ENCODE data around the gene AASS.
"Not testable (repeated sequence)": the region's sequence is repeated elsewhere in the genome, so short reads cannot be mapped to it uniquely, and the experiment has no call there.

The AASS gene

GRCh38 chr7:122143751-122144711 is at the start of gene AASS:
TSS of gene AASS (minus strand) at chr7:122144249. CDS start at chr7:122133726, 10,523 bp downstream.
- DNase-seq (ENCODE audit: low read depth, low spot score) = peak; percentile 80

DNA sequence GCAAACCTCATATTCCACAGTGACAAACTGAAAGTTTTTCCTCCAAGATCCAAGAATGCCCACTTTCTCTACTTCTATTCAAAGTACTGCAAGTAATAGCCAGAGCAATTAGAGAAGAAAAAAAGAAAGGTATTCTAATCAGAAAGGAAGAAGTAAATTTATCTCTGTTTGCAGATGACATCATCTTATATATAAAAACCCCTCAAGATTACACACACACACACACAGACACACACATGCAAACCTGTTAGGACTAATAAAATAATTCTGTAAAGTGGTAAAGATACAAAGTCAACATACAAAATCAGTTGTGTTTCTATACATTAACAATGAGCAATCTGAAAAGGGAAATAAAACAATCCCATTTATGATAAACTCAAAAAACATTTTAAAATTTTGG is 44.7 kb upstream of the AASS start:
- no peak for DNase-seq (ENCODE audit: low read depth, low spot score)

DNA sequence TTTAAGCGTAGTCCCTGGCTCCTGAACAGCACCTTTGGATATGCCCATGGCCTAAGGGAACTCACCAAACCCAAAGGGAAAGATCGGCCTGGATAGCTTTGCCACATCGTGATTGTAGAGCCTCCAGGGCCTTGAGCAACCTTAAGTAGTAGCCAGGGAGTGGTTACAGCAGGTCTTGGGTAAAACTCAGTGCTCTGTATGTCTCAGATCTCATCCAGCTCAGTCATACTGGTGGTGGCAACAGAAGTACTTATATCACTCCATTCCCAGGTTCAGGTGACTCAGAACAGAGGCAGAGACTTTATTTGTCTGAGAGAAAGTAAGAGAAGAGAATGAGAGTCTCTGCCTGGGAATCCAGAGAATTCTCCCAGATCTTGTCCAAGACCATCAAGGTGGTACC is 39.1 kb upstream of the AASS start:
- no peak for DNase-seq (ENCODE audit: low read depth, low spot score)

- DNase-seq (ENCODE audit: low read depth, low spot score) = no peak
Observed at GRCh38 chr7:122182081-122182480, 38.0 kb upstream of the AASS start.

DNA sequence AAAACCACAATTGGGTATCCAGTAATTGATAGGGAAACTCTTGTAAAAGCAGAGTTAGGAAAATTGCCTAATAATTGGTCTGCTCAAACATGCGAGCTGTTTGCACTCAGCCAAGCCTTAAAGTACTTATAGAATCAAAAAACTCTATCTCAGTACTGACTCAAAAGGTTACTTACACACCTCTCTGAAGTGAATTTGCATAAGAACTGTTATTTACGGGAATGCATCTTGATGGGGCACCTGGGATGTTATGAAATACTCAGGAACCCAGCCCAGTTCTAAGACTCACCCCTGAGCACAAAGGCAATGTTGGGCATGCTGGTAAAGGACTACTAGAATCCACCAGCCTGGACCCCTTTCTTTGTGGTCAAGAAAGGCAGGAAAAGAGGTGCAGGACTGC is 28.1 kb upstream of the AASS start:
- DNase-seq (ENCODE audit: low read depth, low spot score) = not testable (repeated sequence)

DNA sequence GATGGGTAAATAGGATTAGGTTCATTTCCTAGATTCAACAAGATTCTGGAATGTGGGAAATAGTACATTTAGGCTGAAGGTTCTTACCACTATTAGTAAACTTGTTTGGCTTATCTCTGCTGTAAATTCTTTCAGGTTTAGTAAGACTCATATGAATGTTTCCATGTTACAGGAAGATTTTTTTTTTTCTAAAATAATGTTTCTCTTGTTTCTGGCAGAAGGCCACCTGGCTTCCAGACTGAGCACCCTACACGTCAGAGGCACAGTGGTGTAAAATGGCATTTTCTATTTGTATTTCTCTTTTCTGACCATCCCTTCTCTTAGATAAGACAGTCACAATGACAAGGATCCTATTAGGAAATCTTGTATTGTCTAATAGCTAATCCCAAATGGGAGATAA is 22.7 kb upstream of the AASS start:
- DNase-seq (ENCODE audit: low read depth, low spot score) = no peak

DNA sequence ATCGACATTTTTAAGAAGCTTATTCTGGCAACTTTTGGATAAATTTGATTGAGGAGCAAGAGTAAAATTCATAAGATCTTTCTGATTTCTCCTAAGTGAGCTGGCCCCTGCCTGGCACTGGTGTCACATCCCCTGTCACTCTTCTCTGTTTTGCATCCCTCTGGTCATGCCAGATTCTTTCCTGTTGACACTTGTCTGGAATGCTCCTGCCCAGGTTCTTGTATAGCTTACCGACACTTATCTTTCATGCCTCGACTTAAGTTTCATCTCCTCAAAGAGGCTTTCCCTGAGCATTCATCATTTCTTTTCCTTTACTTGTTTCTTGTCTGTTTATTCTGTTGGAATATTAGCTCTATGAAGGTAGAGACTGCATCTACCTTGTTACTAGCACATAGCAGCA is 22.2 kb upstream of the AASS start:
- no peak for DNase-seq (ENCODE audit: low read depth, low spot score)

- DNase-seq (ENCODE audit: low read depth, low spot score) = no peak
Observed at GRCh38 chr7:122161628-122162027, 17.6 kb upstream of the AASS start.

GRCh38 chr7:122155566-122155965 is 11.5 kb upstream of the AASS start:
- no peak for DNase-seq (ENCODE audit: low read depth, low spot score)

GRCh38 chr7:122148878-122149277 is 4.8 kb upstream of the AASS start:
- no peak for DNase-seq (ENCODE audit: low read depth, low spot score)

GRCh38 chr7:122148081-122148480 is 4.0 kb upstream of the AASS start:
- DNase-seq (ENCODE audit: low read depth, low spot score) = no peak

GRCh38 chr7:122145937-122146645 is 2.0 kb upstream of the AASS start:
- DNase-seq (ENCODE audit: low read depth, low spot score) = no peak

DNA sequence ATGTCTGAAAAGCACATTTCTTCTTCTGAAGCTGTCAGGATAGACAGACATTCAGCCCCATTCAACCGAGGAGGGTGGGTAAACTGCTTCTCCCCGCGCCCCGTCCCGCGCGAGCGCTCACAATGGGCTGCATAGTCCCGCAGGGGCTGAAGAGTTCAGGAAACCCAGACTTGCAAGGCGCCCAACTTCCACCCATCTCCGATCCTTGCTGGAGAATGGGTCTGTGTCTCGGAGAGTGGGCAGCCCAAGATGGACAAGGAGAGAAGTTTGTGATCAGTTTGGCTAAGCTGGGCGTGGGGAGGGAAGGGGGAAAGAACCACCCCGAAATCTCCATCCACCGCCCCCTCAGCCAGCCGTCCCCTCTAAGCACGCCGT is 686 bp downstream of the AASS start:
- DNase-seq (ENCODE audit: low read depth, low spot score) = no peak

DNA sequence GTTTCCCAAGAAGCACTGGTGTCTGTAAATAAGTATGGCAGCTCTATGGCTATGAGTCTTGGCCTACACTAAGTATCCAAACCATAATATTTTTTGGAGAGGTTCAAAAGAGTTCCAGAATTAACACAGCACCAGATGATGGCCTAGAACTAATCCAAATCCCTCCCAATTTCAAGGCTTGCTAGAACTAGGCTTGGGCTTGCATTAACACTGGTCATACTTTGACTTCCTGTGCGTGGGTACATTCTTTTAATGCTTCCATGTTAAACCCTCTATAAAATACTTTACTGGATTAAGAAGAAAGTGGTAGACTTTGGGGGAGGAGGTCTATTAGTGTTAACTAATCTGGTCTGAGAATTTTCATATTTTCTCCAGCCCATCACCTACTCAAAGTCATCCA is 3.1 kb downstream of the AASS start:
- DNase-seq (ENCODE audit: low read depth, low spot score) = no peak

GRCh38 chr7:122137251-122138077 is 6.6 kb downstream of the AASS start:
- DNase-seq (ENCODE audit: low read depth, low spot score) = no peak

DNA sequence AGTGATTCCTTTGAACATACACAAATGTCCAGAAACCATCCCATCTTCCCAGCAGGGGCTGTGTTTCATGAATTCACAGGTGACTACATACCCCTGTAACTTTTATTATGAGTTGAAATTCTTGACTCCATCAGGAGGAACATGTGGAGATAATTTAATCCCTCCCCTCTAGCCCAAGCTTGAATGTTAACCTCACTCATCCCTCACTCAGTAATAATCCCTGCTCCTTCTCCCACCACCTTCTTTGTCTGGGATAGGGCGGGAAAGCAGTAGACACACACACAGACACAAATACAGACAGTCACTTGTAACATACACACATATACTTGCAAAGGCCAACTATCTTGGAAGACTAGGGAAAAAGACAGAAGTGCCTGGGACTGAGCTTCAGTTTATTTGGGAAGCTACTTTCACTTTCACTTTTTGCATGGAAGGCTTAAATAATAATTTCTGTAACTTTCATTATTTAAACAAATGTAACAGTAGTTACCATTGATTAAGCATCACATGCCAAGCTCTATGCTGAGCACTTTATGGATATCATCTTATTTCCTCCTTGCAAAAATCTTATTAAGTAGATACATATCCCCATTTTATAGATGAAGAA is 7.3 kb downstream of the AASS start:
- no peak for DNase-seq (ENCODE audit: low read depth, low spot score)

DNA sequence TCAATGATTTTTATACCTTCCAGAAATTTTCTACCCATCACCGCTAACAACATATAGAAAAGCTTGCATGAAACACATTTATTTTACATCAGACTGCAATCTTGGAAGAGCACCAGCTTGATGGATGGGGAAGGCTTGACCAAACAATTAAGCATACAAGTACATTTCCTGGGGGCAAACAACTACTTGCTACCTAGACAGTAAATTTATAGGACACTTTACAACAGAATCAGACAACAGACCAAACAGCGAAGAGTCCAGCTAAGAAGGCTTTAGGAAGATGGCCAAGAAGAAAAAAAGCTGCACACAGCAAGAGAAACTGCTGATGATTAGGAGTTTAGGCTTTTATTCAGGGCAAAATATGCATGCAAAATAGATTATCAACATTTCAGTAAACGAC is 8.0 kb downstream of the AASS start:
- DNase-seq (ENCODE audit: low read depth, low spot score) = no peak

DNA sequence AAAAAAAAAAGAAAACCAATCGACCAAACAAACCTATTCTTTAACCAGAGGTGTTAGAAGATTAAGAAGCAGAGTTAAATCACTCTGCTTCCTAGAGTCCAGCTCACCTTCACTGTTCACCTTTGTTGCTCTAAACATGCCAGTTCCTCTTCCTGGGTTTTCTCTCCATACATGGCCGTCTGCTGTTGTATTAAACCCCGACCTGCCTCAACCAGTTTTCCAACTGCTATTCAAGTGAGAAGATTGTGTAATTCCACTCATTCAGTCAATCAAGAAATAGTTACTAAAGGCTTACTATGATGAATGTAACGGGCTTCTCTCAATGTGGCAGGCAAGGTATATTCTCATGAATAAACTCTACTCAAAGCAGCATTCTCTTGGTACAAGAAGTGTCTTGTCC is 8.8 kb downstream of the AASS start:
- no peak for DNase-seq (ENCODE audit: low read depth, low spot score)

- DNase-seq (ENCODE audit: low read depth, low spot score) = not testable (repeated sequence)
Observed at GRCh38 chr7:122134793-122135192, 9.3 kb downstream of the AASS start.

DNA sequence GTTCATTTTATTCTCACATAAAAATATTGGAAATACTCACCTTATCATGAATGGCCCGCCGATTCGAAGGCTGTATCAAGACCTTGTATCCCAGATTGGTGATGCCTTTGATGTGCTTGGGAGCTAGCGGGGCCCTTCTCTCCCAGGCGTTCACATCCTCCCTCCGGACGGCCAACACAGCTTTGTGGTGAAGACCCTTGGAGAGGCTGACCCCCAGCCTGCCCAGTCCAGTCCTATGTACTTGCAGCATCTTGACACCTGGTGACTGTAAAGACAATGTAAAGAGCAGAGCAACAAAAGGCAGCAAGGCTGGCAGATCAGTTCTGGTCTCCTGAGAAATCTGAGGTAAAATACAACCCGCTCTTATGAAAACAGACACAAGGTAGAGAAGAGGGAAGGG is 10.6 kb downstream of the AASS start:
- no peak for DNase-seq (ENCODE audit: low read depth, low spot score)

DNA sequence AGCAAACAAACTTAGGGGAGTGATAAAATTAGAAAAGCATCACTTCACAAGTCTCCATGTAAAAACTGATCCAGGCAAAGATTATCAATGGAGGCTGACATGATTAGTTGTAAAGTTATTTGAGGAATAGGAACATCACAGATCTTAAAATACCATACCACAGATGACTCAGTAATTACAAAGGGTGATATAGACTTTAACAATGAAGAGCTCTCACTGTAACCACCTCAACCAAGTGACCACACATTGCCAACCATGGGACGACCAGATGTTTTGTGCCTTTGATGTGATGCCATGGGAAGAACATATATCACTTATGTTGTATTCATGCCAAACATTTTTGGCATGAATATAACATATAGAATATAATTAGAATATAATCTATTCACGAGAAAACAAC is 11.7 kb downstream of the AASS start:
- no peak for DNase-seq (ENCODE audit: low read depth, low spot score)

DNA sequence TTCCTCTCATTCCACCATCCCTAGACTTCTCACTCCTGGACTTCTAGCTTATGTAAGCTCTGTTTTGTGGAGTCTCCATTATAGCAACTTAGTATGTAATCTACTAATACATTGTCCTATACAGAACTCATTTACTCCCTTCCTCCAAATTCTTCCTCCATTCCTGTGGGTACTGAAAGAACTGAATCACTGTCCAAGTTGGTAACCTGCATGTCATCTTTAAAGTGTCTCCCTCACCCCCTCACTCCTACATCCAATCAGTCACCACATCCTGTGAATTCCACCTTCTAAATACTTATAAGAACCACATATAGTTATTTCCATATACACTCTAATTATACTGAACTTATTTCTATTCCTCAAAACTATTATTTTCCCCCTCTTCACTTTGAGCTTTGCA is 20.3 kb downstream of the AASS start:
- no peak for DNase-seq (ENCODE audit: low read depth, low spot score)
